GM12801 (cell line): ENCODE measurements around the gene ABCB6.

ENCODE experiments used
- CTCF ChIP-seq: IDR thresholded peaks from one replicate; pipeline ENCODE4 v1.5.1; 2011; ENCODE audit warnings: control low read depth; ENCODE audit not compliant: insufficient read length; ENCODE audit errors: extremely low read depth

Gene ABCB6

GRCh38 chr2:219204425-219205164 is 14.2 kb downstream of the ABCB6 start:
- no peak for TF ChIP-seq CTCF

GRCh38 chr2:219199470-219200211 is 19.1 kb downstream of the ABCB6 start:
- TF ChIP-seq CTCF: no peak

- TF ChIP-seq CTCF: no peak
Observed at GRCh38 chr2:219198974-219199373, 19.8 kb downstream of the ABCB6 start.

GRCh38 chr2:219197388-219197787 is 21.4 kb downstream of the ABCB6 start:
- no peak for TF ChIP-seq CTCF

GRCh38 chr2:219186754-219187456 is 31.9 kb downstream of the ABCB6 start:
- no peak for TF ChIP-seq CTCF

- TF ChIP-seq CTCF: no peak
Observed at GRCh38 chr2:219184121-219184520, 34.6 kb downstream of the ABCB6 start.

GRCh38 chr2:219183151-219183772 is 35.5 kb downstream of the ABCB6 start:
- no peak for TF ChIP-seq CTCF
